CD14-positive monocyte (primary cell): ENCODE results near the gene MAPK12. TPM values are rescaled to one million over a fixed set of nuclear protein-coding genes. Genes with fewer than 3 reads are reported as not detected.

Experiments used
- DNase-seq, 3 donors: peaks; one replicate each; pipeline ENCODE4 v3.0.0-alpha.2; 2011 to 2022
- H2AFZ ChIP-seq: 2 replicates; pipeline ENCODE4 v1.6.0; 2012; ENCODE audit warnings: mild to moderate bottlenecking, low read depth, low read length, inconsistent platforms; ENCODE audit not compliant: insufficient read depth, poor library complexity, severe bottlenecking
- H3K27ac ChIP-seq, 2 donors: 1 replicate in 1 of 2; 2 replicates in 1 of 2; pipeline ENCODE4 v1.5.1; 2012 to 2013; ENCODE audit warnings: low read length in 2 of 2, control low read depth in 1 of 2, inconsistent platforms in 1 of 2, low read depth in 1 of 2, mild to moderate bottlenecking in 1 of 2
- H3K27me3 ChIP-seq, 2 donors: one replicate each; pipeline versions ENCODE4 v1.6.0 to v1.6.1; 2011 to 2013; ENCODE audit warnings: low read length in 2 of 2; ENCODE audit not compliant: control insufficient read depth in 2 of 2, insufficient read depth in 2 of 2
- H3K36me3 ChIP-seq, 2 donors: replicated peaks in 1 of 2; 1 replicate in 1 of 2; 2 replicates in 1 of 2; pipeline versions ENCODE4 v1.5.1 to v1.6.1; 2012 to 2013; ENCODE audit warnings: low read length in 2 of 2, control low read depth in 1 of 2, inconsistent platforms in 1 of 2, mild to moderate bottlenecking in 1 of 2; ENCODE audit not compliant: insufficient read depth in 2 of 2, control insufficient read depth in 1 of 2
- H3K4me1 ChIP-seq, 2 donors: 1 replicate in 1 of 2; 2 replicates in 1 of 2; pipeline versions ENCODE4 v1.5.1 to v1.6.1; 2012 to 2013; ENCODE audit warnings: low read length in 2 of 2, control low read depth in 1 of 2, inconsistent platforms in 1 of 2, mild to moderate bottlenecking in 1 of 2, moderate library complexity in 1 of 2; ENCODE audit not compliant: insufficient read depth in 2 of 2, control insufficient read depth in 1 of 2
- H3K4me2 ChIP-seq: replicated peaks from 2 replicates; pipeline ENCODE3; 2012; ENCODE audit warnings: low read length, moderate library complexity, mild to moderate bottlenecking; ENCODE audit not compliant: poor library complexity, severe bottlenecking; ENCODE audit errors: extremely low read depth
- H3K4me3 ChIP-seq, 3 experiments: fragments of 200-600 bp in 1 of 3; sonication (generic) in 1 of 3; replicated peaks in 1 of 3; 1 replicate in 2 of 3; 2 replicates in 1 of 3; pipeline ENCODE4 v1.5.1; 2011 to 2013; ENCODE audit warnings: low read length in 3 of 3, mild to moderate bottlenecking in 3 of 3, control low read depth in 2 of 3, low read depth in 2 of 3, inconsistent platforms in 1 of 3, moderate library complexity in 1 of 3
- H3K79me2 ChIP-seq: 2 replicates; pipeline ENCODE4 v1.6.0; 2012; ENCODE audit warnings: mild to moderate bottlenecking, control low read depth, inconsistent platforms, low read length, moderate library complexity; ENCODE audit not compliant: insufficient read depth
- H3K9ac ChIP-seq: 2 replicates; pipeline ENCODE4 v1.6.0; 2017; ENCODE audit warnings: low read length, mild to moderate bottlenecking; ENCODE audit not compliant: insufficient read depth, poor library complexity, severe bottlenecking
- H3K9me3 ChIP-seq, 2 donors: replicated peaks in 1 of 2; 1 replicate in 1 of 2; 2 replicates in 1 of 2; pipeline versions ENCODE4 v1.5.1 to v1.6.1; 2012 to 2013; ENCODE audit warnings: low read length in 2 of 2, control low read depth in 1 of 2; ENCODE audit not compliant: control insufficient read depth in 1 of 2, insufficient read depth in 1 of 2
- H4K20me1 ChIP-seq: 2 replicates; pipeline ENCODE4 v1.6.0; 2012; ENCODE audit warnings: mild to moderate bottlenecking, low read length, control low read depth, moderate library complexity; ENCODE audit not compliant: insufficient read depth
- H3K27ac Mint-ChIP-seq, 7 donors: one replicate each; pipeline ENCODE4 v1.8.0; 2020; ENCODE audit warnings: mild to moderate bottlenecking in 7 of 7, mixed read lengths in 7 of 7, moderate library complexity in 6 of 7, inconsistent platforms in 2 of 7
- H3K27me3 Mint-ChIP-seq, 3 donors: one replicate each; pipeline ENCODE4 v1.8.0; 2021 to 2022; ENCODE audit warnings: low read depth in 3 of 3, mild to moderate bottlenecking in 3 of 3, mixed read lengths in 3 of 3, moderate library complexity in 3 of 3, inconsistent platforms in 1 of 3
- H3K36me3 Mint-ChIP-seq, 2 donors: one replicate each; pipeline ENCODE4 v1.8.0; 2020; ENCODE audit warnings: mixed read lengths in 2 of 2, inconsistent platforms in 1 of 2, mild to moderate bottlenecking in 1 of 2
- H3K4me1 Mint-ChIP-seq: one replicate; pipeline ENCODE4 v1.8.0; 2020; ENCODE audit warnings: mild to moderate bottlenecking, mixed read lengths
- H3K4me3 Mint-ChIP-seq, 2 donors: one replicate each; pipeline ENCODE4 v1.8.0; 2020; ENCODE audit warnings: mild to moderate bottlenecking in 2 of 2, mixed read lengths in 2 of 2, moderate library complexity in 1 of 2
- H3K9me3 Mint-ChIP-seq, 7 donors: one replicate each; pipeline ENCODE4 v1.8.0; 2020 to 2022; ENCODE audit warnings: mixed read lengths in 7 of 7, mild to moderate bottlenecking in 6 of 7, moderate library complexity in 6 of 7, inconsistent platforms in 2 of 7
- CTCF ChIP-seq: fragments of 200-600 bp; IDR thresholded peaks from one replicate; pipeline ENCODE4 v1.8.0; 2022; ENCODE audit warnings: antibody characterized with exemption, mild to moderate bottlenecking
- WGBS: methylation state at CpG from one replicate; pipeline ENCODE4 v1.1.5; 2013; ENCODE audit warnings: missing lambda C conversion rate; ENCODE audit not compliant: insufficient coverage; 5-methylcytosine and 5-hydroxymethylcytosine counted together
- intact Hi-C, 2 donors: fragments of 100-400 bp; cut with micrococcal nuclease; formaldehyde crosslinking; loops; one replicate each; pipeline versions ENCODE4 v1.15.0 to v1.15.1; 2023
- polyA plus RNA-seq, 3 donors: library from polyadenylated mRNA; depleted of rRNA in 1 of 3; unstranded in 2 of 3; stranded (reverse) in 1 of 3; fragments of 300-500 nt in 2 of 3; fragments of >200 nt in 1 of 3; fragmentation: Illumina TruSeq in 2 of 3; gene quantifications; 1 replicate in 2 of 3; 2 replicates in 1 of 3; pipeline ENCODE4 v1.2.3, GENCODE V29; 2012 to 2021

MAPK12 gene
- polyA plus RNA-seq, 3 donors, result 0.06 to 3.2 (median 0.13) TPM

GRCh38 chr22:50217543-50218152, 43.8 kb downstream of the MAPK12 start:
- peaks cover 0 to 9% of the 10 kb centered on the region in 2 donors for H3K4me1 ChIP-seq
- no peak overlapping the region for H2AFZ ChIP-seq
- Mint-ChIP-seq H3K27ac (no peak overlapping the region), H3K36me3 (peaks cover 66 to 94% of the 10 kb centered on the region in 2 donors), H3K4me3 (no peak overlapping the region), H3K9me3 (no peaks in the 10 kb centered on the region), H3K4me1 (peaks cover 6% of the 10 kb centered on the region), H3K27me3 (no peaks in the 10 kb centered on the region)
- no peak for DNase-seq
- peaks cover 31% of the 10 kb centered on the region for H3K79me2 ChIP-seq
- intact Hi-C loops, result no loop called here
- peaks cover 86 to 90% of the 10 kb centered on the region in 2 donors for H3K36me3 ChIP-seq
- no peak overlapping the region for H3K27ac ChIP-seq
- H3K9me3 ChIP-seq, result no peaks in the 10 kb centered on the region
- H3K4me2 ChIP-seq, result no peak overlapping the region
- no peak overlapping the region for H3K9ac ChIP-seq
- TF ChIP-seq CTCF, result no peak
- WGBS, result 91% methylated on average over 18 of the region's 21 CpGs
- no peaks in the 10 kb centered on the region for H3K27me3 ChIP-seq
- no peak overlapping the region for H3K4me3 ChIP-seq
- peaks cover 81% of the 10 kb centered on the region for H4K20me1 ChIP-seq

DNA sequence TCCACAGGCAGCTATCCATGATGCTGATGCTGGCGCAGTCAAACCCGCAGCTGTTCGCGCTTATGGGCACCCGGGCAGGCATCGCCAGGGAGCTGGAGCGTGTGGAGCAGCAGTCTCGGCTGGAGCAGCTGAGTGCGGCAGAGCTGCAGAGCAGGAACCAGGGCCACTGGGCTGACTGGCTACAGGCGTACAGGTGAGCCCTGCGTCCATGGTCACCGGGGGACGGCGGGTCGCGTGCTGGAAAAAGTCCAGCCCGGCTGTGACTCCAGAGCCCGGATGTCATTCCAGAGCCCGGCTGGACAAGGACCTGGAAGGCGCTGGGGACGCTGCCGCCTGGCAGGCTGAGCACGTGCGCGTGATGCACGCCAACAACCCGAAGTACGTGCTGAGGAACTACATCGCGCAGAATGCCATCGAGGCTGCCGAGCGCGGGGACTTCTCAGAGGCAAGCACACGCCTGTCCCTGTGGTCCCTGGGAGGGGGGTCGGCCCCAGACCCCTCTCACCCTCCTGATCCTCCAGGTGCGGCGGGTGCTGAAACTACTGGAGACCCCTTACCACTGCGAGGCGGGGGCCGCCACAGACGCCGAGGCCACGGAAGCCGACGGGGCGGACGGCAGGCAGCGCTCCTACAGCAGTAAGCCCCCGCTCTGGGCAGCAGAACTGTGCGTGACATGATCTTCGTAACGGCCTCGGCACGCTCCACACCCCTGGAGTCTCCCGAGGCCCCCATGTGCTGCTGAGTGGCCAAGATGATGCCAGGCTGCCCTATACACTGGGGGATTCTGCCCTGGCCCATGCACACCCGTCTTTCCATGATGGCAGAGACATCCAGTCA, 44.6 kb downstream of the MAPK12 start:
- peaks cover 38% of the 10 kb centered on the region for H3K79me2 ChIP-seq
- H3K36me3 ChIP-seq, result peaks cover 86 to 90% of the 10 kb centered on the region in 2 donors
- no peak for TF ChIP-seq CTCF
- no peak overlapping the region for H3K9ac ChIP-seq
- no peaks in the 10 kb centered on the region for H3K9me3 Mint-ChIP-seq
- H3K27me3 Mint-ChIP-seq, result no peaks in the 10 kb centered on the region
- no peak overlapping the region for H3K27ac Mint-ChIP-seq
- peaks cover 6% of the 10 kb centered on the region for H3K4me1 Mint-ChIP-seq
- H3K4me3 ChIP-seq, result no peak overlapping the region
- H3K27me3 ChIP-seq, result no peaks in the 10 kb centered on the region
- intact Hi-C loops, result no loop called here
- 97% methylated on average over 50 of the region's 57 CpGs for WGBS
- H4K20me1 ChIP-seq, result peaks cover 88% of the 10 kb centered on the region
- no peak overlapping the region for H3K4me3 Mint-ChIP-seq
- peaks cover 68 to 94% of the 10 kb centered on the region in 2 donors for H3K36me3 Mint-ChIP-seq
- H3K4me2 ChIP-seq, result no peak overlapping the region
- DNase-seq, result no peak
- H3K27ac ChIP-seq, result no peak overlapping the region
- H2AFZ ChIP-seq, result no peak overlapping the region
- peaks cover 0 to 9% of the 10 kb centered on the region in 2 donors for H3K4me1 ChIP-seq
- no peaks in the 10 kb centered on the region for H3K9me3 ChIP-seq
